ENCODE results near the gene BRPF3. TPM values are rescaled to one million over a fixed set of nuclear protein-coding genes. Genes with fewer than 3 reads are reported as not detected.

Gene BRPF3
- total RNA-seq, 4 donors from 2014 or later = 49.6 to 71.0 (median 65.0) TPM

GRCh38 chr6:36223706-36224105 lies 27.2 kb downstream of the BRPF3 start:
- H3K27me3 ChIP-seq = no peaks in the 10 kb centered on the region

GRCh38 chr6:36224918-36225461 lies 28.4 kb downstream of the BRPF3 start:
- peaks cover 0 to 51% (median 1%) of the 10 kb centered on the region in 4 donors for H3K4me1 ChIP-seq
- H3K36me3 ChIP-seq = peaks cover 0 to 78% (median 0%) of the 10 kb centered on the region in 3 donors
- H3K27me3 ChIP-seq = no peaks in the 10 kb centered on the region
- H3K4me3 ChIP-seq = no peak overlapping the region
- no peak for DNase-seq
- H3K9me3 ChIP-seq = no peaks in the 10 kb centered on the region
- H3K27ac ChIP-seq = no peak overlapping the region
- TF ChIP-seq POLR2A (IDR thresholded peaks at IDR 0.05) (no peak), CTCF (IDR thresholded peaks at IDR 0.05) (no peak)

More at GRCh38 chr6:36223706-36224105, 27.2 kb downstream of the BRPF3 start:
- Histone ChIP-seq H3K4me3 (no peak overlapping the region), H3K36me3 (peaks cover 0 to 75% (median 0%) of the 10 kb centered on the region in 3 donors), H3K9me3 (no peaks in the 10 kb centered on the region), H3K27ac (peak overlapping the region in 1 of 4 donors; percentile 42), H3K4me1 (peaks cover 0 to 52% (median 1%) of the 10 kb centered on the region in 4 donors)
- no peak for DNase-seq
- no peak for TF ChIP-seq POLR2A (IDR thresholded peaks at IDR 0.05)

GRCh38 chr6:36226438-36227047 lies 30.0 kb downstream of the BRPF3 start:
- H3K27ac ChIP-seq = no peak overlapping the region
- peaks cover 0 to 41% (median 1%) of the 10 kb centered on the region in 4 donors for H3K4me1 ChIP-seq
- H3K4me3 ChIP-seq = no peak overlapping the region
- no peak for DNase-seq
- H3K36me3 ChIP-seq = peaks cover 0 to 93% (median 0%) of the 10 kb centered on the region in 3 donors
- H3K9me3 ChIP-seq = no peaks in the 10 kb centered on the region
- no peak for TF ChIP-seq CTCF (IDR thresholded peaks at IDR 0.05)
- no peak for TF ChIP-seq POLR2A (IDR thresholded peaks at IDR 0.05)
- H3K27me3 ChIP-seq = no peaks in the 10 kb centered on the region

GRCh38 chr6:36227379-36228228 lies 31.1 kb downstream of the BRPF3 start:
- peak overlapping the region in 2 of 4 donors; percentile 20 to 48 for H3K27ac ChIP-seq
- TF ChIP-seq POLR2A (IDR thresholded peaks at IDR 0.05) (no peak), CTCF (IDR thresholded peaks at IDR 0.05) (no peak)
- DNase-seq = no peak
- no peak overlapping the region for H3K4me3 ChIP-seq
- peaks cover 0 to 32% (median 1%) of the 10 kb centered on the region in 4 donors for H3K4me1 ChIP-seq
- no peaks in the 10 kb centered on the region for H3K27me3 ChIP-seq
- no peaks in the 10 kb centered on the region for H3K9me3 ChIP-seq
- peaks cover 0 to 85% (median 0%) of the 10 kb centered on the region in 3 donors for H3K36me3 ChIP-seq

- H3K4me3 ChIP-seq = no peak overlapping the region
- H3K36me3 ChIP-seq = peaks cover 0 to 75% (median 0%) of the 10 kb centered on the region in 3 donors
- H3K9me3 ChIP-seq = no peaks in the 10 kb centered on the region
- TF ChIP-seq POLR2A (IDR thresholded peaks at IDR 0.05) (no peak), CTCF (IDR thresholded peaks at IDR 0.05) (no peak)
- H3K27me3 ChIP-seq = no peaks in the 10 kb centered on the region
- DNase-seq = no peak
- no peak overlapping the region for H3K27ac ChIP-seq
- H3K4me1 ChIP-seq = peaks cover 0 to 21% (median 1%) of the 10 kb centered on the region in 4 donors
Observed at GRCh38 chr6:36229223-36229622, 32.7 kb downstream of the BRPF3 start.

Measured in Peyer's patch (tissue), 4 donors.